Measurements from ENCODE around the gene C1QL2. TPM values are rescaled to one million over a fixed set of nuclear protein-coding genes. Genes with fewer than 3 reads are reported as not detected.
A peak's percentile ranks its signal among the peaks of the same experiment; 100 is the strongest.

Gene C1QL2
- total RNA-seq, 1 donor from 2014 or later = not detected

DNA sequence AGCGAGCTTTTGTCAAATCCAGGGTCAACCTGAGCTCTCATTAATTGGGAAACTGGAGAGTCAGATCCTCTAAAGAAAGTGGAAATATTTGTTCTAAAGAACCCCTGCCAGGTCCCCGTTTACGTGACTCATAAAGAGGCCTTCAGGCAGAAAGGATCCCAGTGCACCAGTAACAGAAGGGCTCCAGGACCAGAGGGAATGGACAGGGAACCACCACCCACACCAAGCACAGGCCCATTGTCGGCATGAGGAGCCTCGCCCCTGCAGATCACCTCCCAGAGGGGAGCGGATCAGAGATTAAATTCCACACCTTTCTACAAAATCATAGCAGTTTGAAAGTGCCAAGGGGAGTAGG, 16.4 kb upstream of the C1QL2 start:
- H3K9me3 Mint-ChIP-seq = no peaks in the 10 kb centered on the region
- H3K36me3 Mint-ChIP-seq (ENCODE audit: low read depth) = no peaks in the 10 kb centered on the region
- ATAC-seq (ENCODE audit: low read depth) = no peak
- H3K27me3 Mint-ChIP-seq = peaks cover 4% of the 10 kb centered on the region
- DNase-seq = no peak
- TF ChIP-seq, protein P1, sequence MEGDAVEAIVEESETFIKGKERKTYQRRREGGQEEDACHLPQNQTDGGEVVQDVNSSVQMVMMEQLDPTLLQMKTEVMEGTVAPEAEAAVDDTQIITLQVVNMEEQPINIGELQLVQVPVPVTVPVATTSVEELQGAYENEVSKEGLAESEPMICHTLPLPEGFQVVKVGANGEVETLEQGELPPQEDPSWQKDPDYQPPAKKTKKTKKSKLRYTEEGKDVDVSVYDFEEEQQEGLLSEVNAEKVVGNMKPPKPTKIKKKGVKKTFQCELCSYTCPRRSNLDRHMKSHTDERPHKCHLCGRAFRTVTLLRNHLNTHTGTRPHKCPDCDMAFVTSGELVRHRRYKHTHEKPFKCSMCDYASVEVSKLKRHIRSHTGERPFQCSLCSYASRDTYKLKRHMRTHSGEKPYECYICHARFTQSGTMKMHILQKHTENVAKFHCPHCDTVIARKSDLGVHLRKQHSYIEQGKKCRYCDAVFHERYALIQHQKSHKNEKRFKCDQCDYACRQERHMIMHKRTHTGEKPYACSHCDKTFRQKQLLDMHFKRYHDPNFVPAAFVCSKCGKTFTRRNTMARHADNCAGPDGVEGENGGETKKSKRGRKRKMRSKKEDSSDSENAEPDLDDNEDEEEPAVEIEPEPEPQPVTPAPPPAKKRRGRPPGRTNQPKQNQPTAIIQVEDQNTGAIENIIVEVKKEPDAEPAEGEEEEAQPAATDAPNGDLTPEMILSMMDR (IDR thresholded peaks at IDR 0.05) = no peak
- intact Hi-C loops (cut with micrococcal nuclease) = no loop called here
- ChIA-PET POLR2A (no interaction called here), CTCF (interaction anchor here (1.1 kb wide), 1 partner anchor 17 kb away, joined by 3 read pairs; no protein-coding TSS in a partner anchor)
- no peaks in the 10 kb centered on the region for H3K4me1 Mint-ChIP-seq
- H3K4me3 Mint-ChIP-seq = no peak overlapping the region
- H3K27ac Mint-ChIP-seq = no peak overlapping the region

DNA sequence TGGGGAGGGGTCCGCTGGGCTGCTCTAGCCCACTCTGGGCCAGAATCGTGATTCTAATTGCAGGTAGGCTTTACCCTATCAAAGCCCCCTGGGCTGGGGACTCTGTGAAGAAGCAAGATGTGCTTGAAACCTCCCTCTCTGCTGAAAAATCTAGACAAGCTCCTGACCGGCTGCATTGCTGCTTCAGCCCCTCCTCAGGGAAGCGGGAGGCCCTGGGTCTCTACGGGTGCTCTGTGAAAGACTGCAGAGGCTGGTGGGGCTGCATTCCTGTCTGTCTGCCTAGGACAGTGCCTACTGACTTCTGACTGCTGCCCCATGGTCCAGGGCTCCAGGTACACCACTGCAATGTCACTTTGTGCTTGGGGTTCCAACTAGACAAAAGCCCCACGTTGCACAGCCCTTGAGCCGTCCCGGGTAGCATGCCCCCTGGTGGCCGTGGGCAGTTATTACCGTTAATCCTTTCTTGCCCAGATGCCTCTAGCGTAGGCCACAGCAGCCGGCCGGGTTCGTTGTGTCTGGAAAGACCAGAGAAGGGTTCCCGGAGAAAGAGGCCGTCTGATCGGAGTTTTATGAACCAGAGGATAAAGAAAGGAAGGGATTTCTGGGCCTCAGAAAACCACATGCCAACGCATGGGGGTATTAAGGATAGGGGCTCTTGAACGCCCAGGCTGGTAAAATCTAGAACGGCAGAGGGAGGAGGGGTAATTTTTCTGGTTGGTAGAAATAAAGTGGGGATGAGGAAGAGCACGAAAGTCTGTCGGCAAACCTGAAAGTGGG, 15.9 kb upstream of the C1QL2 start:
- intact Hi-C loops (cut with micrococcal nuclease) = no loop called here
- H3K27me3 Mint-ChIP-seq = peaks cover 4% of the 10 kb centered on the region
- H3K36me3 Mint-ChIP-seq (ENCODE audit: low read depth) = no peaks in the 10 kb centered on the region
- ChIA-PET CTCF (no interaction called here), POLR2A (no interaction called here)
- ATAC-seq (ENCODE audit: low read depth) (no peak), DNase-seq (peak; percentile 36)
- H3K4me1 Mint-ChIP-seq = no peaks in the 10 kb centered on the region
- TF ChIP-seq, protein P1 (IDR thresholded peaks at IDR 0.05) = no peak
- no peak overlapping the region for H3K4me3 Mint-ChIP-seq
- H3K27ac Mint-ChIP-seq = no peak overlapping the region
- no peaks in the 10 kb centered on the region for H3K9me3 Mint-ChIP-seq

DNA sequence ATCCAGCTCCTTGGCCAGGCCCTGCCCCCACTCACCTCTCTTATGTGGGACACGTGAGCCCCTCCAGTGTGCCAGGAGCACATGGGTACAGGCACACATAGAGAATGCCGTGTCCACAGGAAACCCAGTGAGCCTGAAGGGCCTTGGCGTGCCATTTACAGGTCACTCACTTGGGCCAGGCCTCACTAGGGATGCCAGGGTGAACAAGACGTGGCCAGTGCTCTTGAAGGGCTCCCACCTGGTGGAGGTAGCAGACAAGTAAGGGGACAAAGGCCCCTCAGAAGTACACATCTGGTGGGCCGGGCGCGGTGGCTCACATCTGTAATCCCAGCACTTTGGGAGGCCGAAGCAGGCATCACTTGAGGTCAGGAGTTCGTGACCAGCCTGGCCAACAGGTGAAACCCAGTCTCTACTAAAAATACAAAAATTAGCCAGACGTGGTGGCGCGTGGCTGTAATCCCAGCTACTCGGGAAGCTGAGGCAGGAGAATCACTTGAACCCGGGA, 15.1 kb upstream of the C1QL2 start:
- H3K27ac Mint-ChIP-seq = no peak overlapping the region
- POLR2A ChIA-PET = no interaction called here

DNA sequence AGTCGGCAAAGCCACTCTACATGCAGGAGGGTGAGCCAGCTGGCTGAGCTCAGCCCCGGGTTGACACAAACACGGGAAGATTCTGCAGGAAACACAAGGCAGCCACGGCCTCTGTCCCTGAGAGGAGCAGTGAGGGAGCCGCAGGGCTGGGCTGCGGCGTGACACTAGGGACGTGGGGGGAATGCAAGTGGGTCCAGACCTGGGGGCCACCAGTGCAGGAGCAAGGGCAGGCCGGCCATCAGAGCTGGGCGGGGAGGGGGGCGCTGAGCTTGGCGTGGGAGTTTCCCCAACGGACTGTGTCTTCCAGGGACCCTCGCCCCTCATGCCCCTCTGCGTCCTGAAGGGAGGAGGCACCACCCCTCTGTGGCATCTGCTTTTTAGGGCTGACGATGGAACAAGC, 12.0 kb upstream of the C1QL2 start:
- Mint-ChIP-seq H3K4me1 (no peaks in the 10 kb centered on the region), H3K4me3 (no peak overlapping the region), H3K27ac (no peak overlapping the region), H3K27me3 (peaks cover 23% of the 10 kb centered on the region), H3K9me3 (no peaks in the 10 kb centered on the region), H3K36me3 (ENCODE audit: low read depth) (no peaks in the 10 kb centered on the region)
- POLR2A ChIA-PET = no interaction called here
- TF ChIP-seq, protein P1 (IDR thresholded peaks at IDR 0.05) = no peak
- DNase-seq (no peak), ATAC-seq (ENCODE audit: low read depth) (no peak)
- CTCF ChIA-PET = no interaction called here
- intact Hi-C loops (cut with micrococcal nuclease) = no loop called here

More for the DNA sequence above, 15.1 kb upstream of the C1QL2 start:
- ATAC-seq (ENCODE audit: low read depth) (no peak), DNase-seq (no peak)
- no peak overlapping the region for H3K4me3 Mint-ChIP-seq
- H3K4me1 Mint-ChIP-seq = no peaks in the 10 kb centered on the region
- TF ChIP-seq, protein P1 (IDR thresholded peaks at IDR 0.05) = no peak
- peaks cover 4% of the 10 kb centered on the region for H3K27me3 Mint-ChIP-seq
- no peaks in the 10 kb centered on the region for H3K9me3 Mint-ChIP-seq
- CTCF ChIA-PET = no interaction called here
- H3K36me3 Mint-ChIP-seq (ENCODE audit: low read depth) = no peaks in the 10 kb centered on the region
- intact Hi-C loops (cut with micrococcal nuclease) = no loop called here

DNA sequence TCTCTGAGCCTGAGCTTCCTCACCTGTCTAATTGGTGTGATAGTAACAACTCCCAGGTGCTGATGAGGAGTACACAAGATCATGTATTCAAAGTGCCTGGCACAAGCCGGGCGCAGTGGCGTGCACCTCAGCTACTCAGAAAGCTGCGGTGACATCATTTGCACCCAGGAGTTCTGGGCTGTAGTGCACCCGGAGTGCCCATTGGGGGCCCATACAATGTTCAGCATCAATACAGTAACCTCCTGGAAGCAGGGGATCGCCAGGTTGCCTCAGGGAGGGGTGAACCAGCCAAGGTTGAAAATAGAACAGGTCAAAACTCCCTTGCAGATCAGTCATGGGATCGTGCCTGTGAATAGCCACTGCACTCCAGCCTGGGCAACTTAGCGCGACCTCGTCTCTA, 11.2 kb upstream of the C1QL2 start:
- DNase-seq (no peak), ATAC-seq (ENCODE audit: low read depth) (no peak)
- no peaks in the 10 kb centered on the region for H3K9me3 Mint-ChIP-seq
- H3K27ac Mint-ChIP-seq = no peak overlapping the region
- POLR2A ChIA-PET = no interaction called here
- CTCF ChIA-PET = no interaction called here
- peaks cover 22% of the 10 kb centered on the region for H3K27me3 Mint-ChIP-seq
- H3K4me1 Mint-ChIP-seq = no peaks in the 10 kb centered on the region
- intact Hi-C loops (cut with micrococcal nuclease) = no loop called here
- H3K4me3 Mint-ChIP-seq = no peak overlapping the region
- H3K36me3 Mint-ChIP-seq (ENCODE audit: low read depth) = no peaks in the 10 kb centered on the region
- TF ChIP-seq, protein P1 (IDR thresholded peaks at IDR 0.05) = no peak

All from activated B cell treated with CpG ODN at 0.5 μM for 24 hours (primary cell).